HepG2 (cell line): Measurements from ENCODE around the gene GEMIN4. TPM values are rescaled to one million over a fixed set of nuclear protein-coding genes. Genes with fewer than 3 reads are reported as not detected.

ENCODE experiments used
- CENPBD1 ChIP-seq: sonication (generic); formaldehyde crosslinking; IDR thresholded peaks from 2 replicates; pipeline ENCODE4 v1.8.0; 2022; ENCODE audit warnings: missing genetic modification reagents, low read depth, mild to moderate bottlenecking, borderline replicate concordance
- FOXA3 ChIP-seq: IDR thresholded peaks from 2 replicates; pipeline ENCODE4 v1.6.1; 2016; ENCODE audit warnings: missing genetic modification reagents, missing compliant biosample characterization
- GABPA ChIP-seq, 2 experiments: IDR thresholded peaks; 2 replicates each; pipeline ENCODE4 v1.6.1; 2011 to 2016; ENCODE audit warnings: low read depth in 2 of 2, low read length in 1 of 2, missing biosample characterization in 1 of 2, missing genetic modification characterization in 1 of 2
- HOXA5 ChIP-seq: sonication (generic); formaldehyde crosslinking; IDR thresholded peaks from 2 replicates; pipeline ENCODE4 v1.4.0; 2020; ENCODE audit warnings: missing genetic modification reagents
- KDM5B ChIP-seq: sonication (generic); formaldehyde crosslinking; IDR thresholded peaks from 2 replicates; pipeline ENCODE4 v1.4.0; 2020; ENCODE audit warnings: missing genetic modification reagents, mild to moderate bottlenecking, borderline replicate concordance
- KLF12 ChIP-seq: sonication (generic); formaldehyde crosslinking; IDR thresholded peaks from 2 replicates; pipeline ENCODE4 v1.4.0; 2020; ENCODE audit warnings: missing genetic modification reagents, borderline replicate concordance
- MEF2D ChIP-seq: sonication (generic); formaldehyde crosslinking; IDR thresholded peaks from 2 replicates; pipeline ENCODE4 v1.5.1; 2020; ENCODE audit warnings: mild to moderate bottlenecking, missing genetic modification reagents
- NFKBIZ ChIP-seq: IDR thresholded peaks from 2 replicates; pipeline ENCODE4 v1.6.1; 2018; ENCODE audit warnings: missing genetic modification reagents, missing compliant biosample characterization
- RAD21 ChIP-seq: fragments of 450-650 bp; formaldehyde crosslinking; IDR thresholded peaks from 2 replicates; pipeline ENCODE4 v1.5.0; 2020; ENCODE audit warnings: mild to moderate bottlenecking
- SIX1 ChIP-seq: sonication (generic); formaldehyde crosslinking; IDR thresholded peaks from 2 replicates; pipeline ENCODE4 v1.4.0; 2020; ENCODE audit warnings: missing genetic modification reagents, borderline replicate concordance
- SRSF4 ChIP-seq: fragments of 200-400 bp; formaldehyde crosslinking; IDR thresholded peaks from one replicate; pipeline ENCODE4 v1.6.1; 2018; ENCODE audit warnings: mild to moderate bottlenecking, low read depth, low read length, moderate library complexity; ENCODE audit not compliant: poor library complexity, severe bottlenecking
- SRY ChIP-seq: sonication (generic); formaldehyde crosslinking; IDR thresholded peaks from 2 replicates; pipeline ENCODE4 v1.8.0; 2022; ENCODE audit warnings: mild to moderate bottlenecking, missing genetic modification reagents
- ZNF142 ChIP-seq: sonication (generic); formaldehyde crosslinking; IDR thresholded peaks from 2 replicates; pipeline ENCODE4 v1.4.0; 2020; ENCODE audit warnings: missing genetic modification reagents
- ZNF275 ChIP-seq: sonication (generic); formaldehyde crosslinking; IDR thresholded peaks from 2 replicates; pipeline ENCODE4 v1.8.0; 2022; ENCODE audit warnings: missing genetic modification reagents, mild to moderate bottlenecking, inconsistent platforms, borderline replicate concordance
- ZNF317 ChIP-seq: sonication (generic); formaldehyde crosslinking; IDR thresholded peaks from 2 replicates; pipeline ENCODE4 v1.5.0; 2020; ENCODE audit warnings: mild to moderate bottlenecking, missing genetic modification reagents
- ZNF558 ChIP-seq: sonication (generic); formaldehyde crosslinking; IDR thresholded peaks from 2 replicates; pipeline ENCODE4 v1.9.0; 2022; ENCODE audit warnings: mild to moderate bottlenecking, missing genetic modification reagents, borderline replicate concordance
- ZNF770 ChIP-seq: sonication (generic); formaldehyde crosslinking; IDR thresholded peaks from 2 replicates; pipeline ENCODE4 v1.5.0; 2020; ENCODE audit warnings: mild to moderate bottlenecking, missing genetic modification reagents
- ZSCAN12 ChIP-seq: sonication (generic); formaldehyde crosslinking; IDR thresholded peaks from 2 replicates; pipeline ENCODE4 v1.9.0; 2021; ENCODE audit warnings: mild to moderate bottlenecking, missing genetic modification reagents
- polyA plus RNA-seq, 8 experiments: library from polyadenylated mRNA; depleted of rRNA in 3 of 8; stranded (reverse) in 7 of 8; unstranded in 1 of 8; fragments of >200 nt; fragmentation: Illumina TruSeq in 4 of 8; extraction: Trizol in 4 of 8; gene quantifications; 2 replicates each; pipeline versions ENCODE4 v1.2.1 to v1.2.3, GENCODE V29; 2011 to 2016; ENCODE audit warnings: low read depth in 4 of 8, missing spikeins in 1 of 8, mixed read lengths in 1 of 8; ENCODE audit not compliant: insufficient read depth in 1 of 8
- total RNA-seq, 5 experiments: library from RNA; depleted of rRNA; stranded (reverse); fragments of >200 nt; fragmentation: Illumina TruSeq; extraction: Trizol; gene quantifications; 2 replicates each; pipeline ENCODE4 v1.2.3, GENCODE V29; 2016; ENCODE audit warnings: low read depth in 1 of 5

The GEMIN4 gene
- total and polyA plus RNA-seq, 2 of the 13 experiments (the other 11 are each of a cell fraction or from before 2014, with no cell fraction given) = 10.8 to 22.7 TPM

- TF ChIP-seq ZNF142 (CRISPR knock-in tag) (no peak), KLF12 (CRISPR knock-in tag) (0 out of 2 replicates have a peak, but pooled peaks have one; percentile 41), ZNF275 (CRISPR knock-in tag) (no peak), CENPBD1 (CRISPR knock-in tag) (no peak), SIX1 (CRISPR knock-in tag) (no peak), SRSF4 (no peak), SRY (CRISPR knock-in tag) (no peak), KDM5B (CRISPR knock-in tag) (peak; percentile 55; the same call in 1 of the 2 replicates), ZNF558 (CRISPR knock-in tag) (0 out of 2 replicates have a peak, but pooled peaks have one; percentile 36), HOXA5 (CRISPR knock-in tag) (peak; percentile 56; the same call in 1 of the 2 replicates), NFKBIZ (no peak), ZSCAN12 (CRISPR knock-in tag) (no peak), ZNF317 (CRISPR knock-in tag) (no peak), GABPA (IDR thresholded peaks at IDR 0.05; ENCODE audit: low read depth, low read length) (0 out of 2 replicates have a peak, but pooled peaks have one; percentile 26), GABPA (CRISPR knock-in tag; IDR thresholded peaks at IDR 0.05; ENCODE audit: low read depth) (no peak), MEF2D (CRISPR knock-in tag) (no peak), FOXA3 (CRISPR knock-in tag) (no peak), RAD21 (CRISPR knock-in tag) (peak; percentile 18; the same call in 1 of the 2 replicates), ZNF770 (CRISPR knock-in tag) (peak; percentile 54; the same call in 1 of the 2 replicates)
Observed at GRCh38 chr17:732067-732901, 19.8 kb downstream of the GEMIN4 start, which contains the start of gene TLCD3A (continued).
